Prostate gland (tissue), 2 donors: Measurements from ENCODE around the gene SOX8.

Experiments used
- CTCF ChIP-seq, 4 experiments: fragments of 200-600 bp in 2 of 4; fragments of 450-650 bp in 2 of 4; sonication (generic) in 2 of 4; IDR thresholded peaks; 1 replicate in 3 of 4; 2 replicates in 1 of 4; pipeline ENCODE4 v1.5.1; 2016 to 2019; ENCODE audit warnings: antibody characterized with exemption in 4 of 4, mild to moderate bottlenecking in 2 of 4, moderate library complexity in 2 of 4
- POLR2A ChIP-seq: fragments of 450-650 bp; IDR thresholded peaks from one replicate; pipeline ENCODE4 v1.6.1; 2016; ENCODE audit warnings: antibody characterized with exemption, mild to moderate bottlenecking

- TF ChIP-seq POLR2A (no peak), CTCF (IDR thresholded peaks at IDR 0.05) (no peak)
Measured at GRCh38 chr16:1035066-1035415, 53.5 kb downstream of the SOX8 start.
